VCaP (cell line): ENCODE data around the gene PIK3AP1.
"Not testable (repeated sequence)": the region's sequence is repeated elsewhere in the genome, so short reads cannot be mapped to it uniquely, and the experiment has no call there.

Experiments
- H3K27ac ChIP-seq: fragments of 450-650 bp; 2 replicates; pipeline ENCODE4 v1.5.1; 2017
- TF ChIP-seq, protein P1 (sequence below): fragments of 450-650 bp; conservative IDR thresholded peaks from 2 replicates; pipeline ENCODE4 v1.5.1; 2017; ENCODE audit warnings: mild to moderate bottlenecking, moderate library complexity

Gene PIK3AP1

DNA sequence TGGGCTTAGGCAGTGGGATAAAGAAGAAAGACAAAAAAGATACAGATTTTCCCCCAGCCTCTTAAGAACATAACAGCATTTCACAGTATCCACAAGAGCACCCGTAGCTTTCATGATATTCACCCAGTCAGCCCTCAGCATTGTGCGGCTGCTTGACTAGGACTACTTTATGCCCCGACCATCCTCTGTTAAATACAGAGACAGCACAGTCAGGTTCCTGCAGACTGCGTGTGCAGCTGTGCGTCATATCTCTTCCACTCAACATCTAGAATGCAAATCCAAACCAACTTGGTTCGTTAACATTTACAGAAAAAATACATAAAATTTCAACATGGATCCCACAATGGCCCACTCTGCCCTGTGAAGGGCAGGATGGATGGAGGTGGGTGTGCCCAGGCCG is 33.8 kb downstream of the PIK3AP1 start:
- no peak overlapping the region for H3K27ac ChIP-seq
- TF ChIP-seq, protein P1, sequence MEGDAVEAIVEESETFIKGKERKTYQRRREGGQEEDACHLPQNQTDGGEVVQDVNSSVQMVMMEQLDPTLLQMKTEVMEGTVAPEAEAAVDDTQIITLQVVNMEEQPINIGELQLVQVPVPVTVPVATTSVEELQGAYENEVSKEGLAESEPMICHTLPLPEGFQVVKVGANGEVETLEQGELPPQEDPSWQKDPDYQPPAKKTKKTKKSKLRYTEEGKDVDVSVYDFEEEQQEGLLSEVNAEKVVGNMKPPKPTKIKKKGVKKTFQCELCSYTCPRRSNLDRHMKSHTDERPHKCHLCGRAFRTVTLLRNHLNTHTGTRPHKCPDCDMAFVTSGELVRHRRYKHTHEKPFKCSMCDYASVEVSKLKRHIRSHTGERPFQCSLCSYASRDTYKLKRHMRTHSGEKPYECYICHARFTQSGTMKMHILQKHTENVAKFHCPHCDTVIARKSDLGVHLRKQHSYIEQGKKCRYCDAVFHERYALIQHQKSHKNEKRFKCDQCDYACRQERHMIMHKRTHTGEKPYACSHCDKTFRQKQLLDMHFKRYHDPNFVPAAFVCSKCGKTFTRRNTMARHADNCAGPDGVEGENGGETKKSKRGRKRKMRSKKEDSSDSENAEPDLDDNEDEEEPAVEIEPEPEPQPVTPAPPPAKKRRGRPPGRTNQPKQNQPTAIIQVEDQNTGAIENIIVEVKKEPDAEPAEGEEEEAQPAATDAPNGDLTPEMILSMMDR: no peak

DNA sequence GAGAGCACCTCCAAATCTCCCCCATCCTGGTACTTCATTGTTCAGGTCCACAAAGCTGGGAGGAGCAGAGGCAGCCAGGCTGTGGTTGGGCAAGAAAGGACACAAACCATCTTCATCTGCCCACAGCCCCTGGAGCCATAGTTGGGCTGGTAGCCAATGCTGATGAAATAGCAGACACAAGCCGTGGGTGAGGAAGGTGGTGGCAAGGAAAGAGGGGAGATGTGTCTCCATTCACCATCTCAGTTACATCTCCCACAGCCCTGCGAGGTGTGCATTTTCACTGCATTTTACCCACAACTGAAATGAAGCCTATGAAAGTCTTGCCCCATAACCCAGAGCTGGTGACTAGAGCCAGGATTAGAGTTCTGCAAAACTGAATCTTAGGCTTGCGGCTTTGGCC is 35.0 kb downstream of the PIK3AP1 start:
- TF ChIP-seq, protein P1: no peak
- no peak overlapping the region for H3K27ac ChIP-seq

DNA sequence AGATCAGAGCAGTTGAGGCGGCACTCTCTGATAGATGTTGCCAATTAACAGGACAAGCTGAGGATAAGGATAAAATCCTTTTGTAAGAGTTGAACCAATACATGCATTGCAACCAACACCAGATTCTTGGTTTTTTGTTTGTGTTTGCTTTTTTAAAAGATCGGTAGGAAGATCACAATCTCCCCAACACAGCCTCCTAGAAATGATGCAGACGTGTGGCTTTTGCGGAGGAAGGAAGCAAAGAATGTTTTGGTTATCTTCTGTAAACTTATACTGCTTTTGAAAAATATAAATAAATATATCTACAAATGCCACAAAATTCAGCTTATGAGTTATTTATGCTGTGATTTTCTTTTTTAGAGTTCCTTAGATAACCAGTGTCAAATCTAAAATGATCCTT is 35.5 kb downstream of the PIK3AP1 start:
- H3K27ac ChIP-seq: no peak overlapping the region
- TF ChIP-seq, protein P1: no peak

DNA sequence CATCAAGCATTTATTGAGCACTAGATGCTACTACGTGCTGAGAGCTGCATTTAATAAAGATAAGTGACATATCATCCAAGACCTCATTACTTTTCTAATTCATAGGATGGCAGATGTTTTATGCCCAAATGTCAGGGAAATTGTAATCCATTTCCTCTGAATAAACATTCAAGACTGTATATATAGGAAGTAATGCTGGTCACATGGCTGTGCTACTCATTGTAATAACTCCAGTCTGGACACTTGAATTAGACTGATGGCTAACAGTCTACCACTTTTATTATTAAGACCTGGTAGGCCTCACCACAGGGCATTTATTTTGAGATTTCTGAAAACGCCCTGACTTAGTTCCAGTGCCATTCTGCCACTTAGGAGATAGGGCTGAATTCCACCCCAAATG is 36.6 kb downstream of the PIK3AP1 start:
- H3K27ac ChIP-seq: no peak overlapping the region
- TF ChIP-seq, protein P1: no peak

DNA sequence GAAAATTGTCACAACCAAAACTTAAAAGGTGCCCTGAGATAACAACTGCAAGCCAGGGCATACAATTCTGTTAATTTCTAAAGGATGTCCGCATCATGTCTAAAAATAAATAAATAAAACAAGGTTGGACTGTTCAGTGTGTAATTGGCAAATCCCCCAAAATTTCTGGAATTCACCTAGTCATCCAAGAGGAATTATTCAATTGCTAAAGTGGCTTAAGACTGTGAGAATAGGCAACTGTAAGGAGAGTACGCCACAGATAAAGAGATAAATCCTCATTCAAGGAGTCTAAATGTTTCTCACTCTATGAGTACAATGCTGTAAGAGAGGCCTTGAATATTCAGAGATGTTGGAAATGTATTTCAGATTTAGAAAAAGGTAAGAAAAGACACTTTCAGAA is 37.2 kb downstream of the PIK3AP1 start:
- no peak overlapping the region for H3K27ac ChIP-seq
- TF ChIP-seq, protein P1: no peak

DNA sequence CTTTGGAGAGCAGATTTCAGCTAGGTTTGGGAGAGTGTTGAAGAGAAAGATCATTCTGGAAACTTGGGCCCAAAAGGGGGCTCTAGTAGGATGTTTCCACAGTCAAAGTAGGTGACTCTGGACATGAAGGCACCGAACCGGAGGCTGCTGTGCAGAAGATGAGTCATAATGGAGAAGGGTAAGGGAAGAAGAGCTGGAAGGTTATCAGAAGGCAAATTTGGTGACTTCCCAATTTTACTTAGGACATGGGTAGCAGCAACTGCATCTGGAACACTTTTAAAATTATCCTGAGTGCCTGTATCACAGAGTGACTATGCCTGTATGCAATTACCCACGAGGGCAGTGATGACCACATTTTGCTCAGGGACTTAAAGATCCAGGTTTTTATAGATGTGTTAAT is 38.8 kb downstream of the PIK3AP1 start:
- TF ChIP-seq, protein P1: no peak
- H3K27ac ChIP-seq: no peak overlapping the region

DNA sequence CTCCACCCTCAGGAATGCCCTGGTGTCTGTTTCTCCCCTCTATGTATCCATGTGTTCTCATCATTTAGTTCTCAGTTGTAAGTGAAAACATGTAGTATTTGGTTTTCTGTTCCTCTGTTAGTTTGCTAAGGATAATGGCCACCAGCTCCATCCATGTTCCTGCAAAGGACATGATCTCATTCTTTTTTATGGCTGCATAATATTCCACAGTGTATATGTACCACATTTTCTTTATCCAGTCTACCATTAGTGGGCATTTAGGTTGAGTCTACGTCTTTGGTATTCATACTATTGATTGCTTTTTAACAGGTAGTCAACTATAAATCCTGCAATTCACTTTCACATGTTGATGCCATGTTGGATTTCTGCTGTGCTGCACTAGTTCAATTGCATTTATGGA is 39.9 kb downstream of the PIK3AP1 start:
- H3K27ac ChIP-seq: not testable (repeated sequence)

DNA sequence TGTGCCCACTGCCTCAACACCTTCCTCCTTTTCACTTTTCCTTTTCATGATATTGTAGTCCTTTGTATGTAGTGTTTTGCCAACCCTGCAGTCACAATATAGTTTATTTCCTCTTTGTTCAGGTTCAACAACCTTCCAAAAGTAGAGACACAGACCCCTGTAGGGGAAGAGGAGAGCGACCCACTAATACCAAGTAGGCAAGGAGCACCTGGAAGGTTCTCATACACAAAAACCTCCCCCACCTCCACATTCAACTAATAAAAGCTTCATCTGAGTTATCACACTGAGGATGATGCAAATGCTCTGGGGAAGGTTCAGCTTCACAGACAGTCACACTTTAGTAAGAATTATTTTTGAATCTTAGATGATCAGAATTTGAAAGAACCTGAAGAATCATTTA is 41.6 kb downstream of the PIK3AP1 start:
- no peak overlapping the region for H3K27ac ChIP-seq

More for the DNA sequence above, 41.6 kb downstream of the PIK3AP1 start:
- TF ChIP-seq, protein P1: no peak
